K562 (cell line): ENCODE data around the gene CNIH3. TPM values are rescaled to one million over a fixed set of nuclear protein-coding genes. Genes with fewer than 3 reads are reported as not detected.

Experiments
- ATAC-seq: fragments of 200-7000 bp; cut with Tn5 transposase; 3 replicates; pipeline ENCODE4 v1.9.1; 2020; ENCODE audit warnings: moderate library complexity
- BruUV-seq: library from RNA; stranded (reverse); fragments of 400-500 nt; replicated peaks from 2 replicates; lab custom pipeline; 2021; lab: Mats Ljungman, UMichigan
- CTCF ChIA-PET: fragments of 300-600 bp; formaldehyde crosslinking; extraction: SDS; loops from one replicate; lab custom pipeline; 2021; ENCODE audit warnings: low intra/inter-chr PET ratio; lab: Yijun Ruan, JAX
- POLR2A ChIA-PET: fragments of 300-600, 350-650 bp; sonication (Branson Sonifier 250); formaldehyde crosslinking; extraction: SDS; loops from one replicate; lab custom pipeline; 2021; ENCODE audit warnings: antibody characterized with exemption, inconsistent platforms; lab: Yijun Ruan, JAX
- DNase-seq, 4 experiments: peaks; one replicate each; pipeline versions ENCODE4 v3.0.0 to v3.0.0-alpha.2; 2011 to 2018; ENCODE audit warnings: low spot score in 3 of 4, mixed read lengths in 3 of 4; ENCODE audit errors: extremely low read depth in 1 of 4
- FAIRE-seq: peaks from 2 replicates; lab custom pipeline; 2011; peaks lifted over from hg19 to GRCh38; lab: Jason Lieb, UNC
- H2AFZ ChIP-seq: 2 replicates; pipeline ENCODE4 v1.6.0; 2011; ENCODE audit warnings: low read depth, low read length, control low read depth, inconsistent platforms
- H3K27ac ChIP-seq: fragments of 200-600 bp; 3 replicates; pipeline ENCODE4 v1.8.0; 2011; ENCODE audit warnings: low read depth, mild to moderate bottlenecking, control low read depth, inconsistent platforms, low read length, moderate library complexity, mixed read lengths; ENCODE audit errors: extremely low read depth
- H3K27me3 ChIP-seq, 2 experiments: fragments of 300-600 bp in 1 of 2; 2 replicates in 1 of 2; 3 replicates in 1 of 2; pipeline versions ENCODE4 v1.6.0 to v1.8.0; 2011; ENCODE audit warnings: inconsistent platforms in 2 of 2, low read length in 2 of 2, mild to moderate bottlenecking in 1 of 2, mixed read lengths in 1 of 2, moderate library complexity in 1 of 2; ENCODE audit not compliant: control insufficient read depth in 2 of 2, insufficient read depth in 2 of 2
- H3K36me3 ChIP-seq: fragments of 300-600 bp; 3 replicates; pipeline ENCODE4 v1.8.0; 2011; ENCODE audit warnings: mild to moderate bottlenecking, low read length, inconsistent platforms; ENCODE audit not compliant: control insufficient read depth, insufficient read depth
- H3K4me1 ChIP-seq, 2 experiments: fragments of 200-600 bp in 1 of 2; replicated peaks in 1 of 2; 2 replicates in 1 of 2; 3 replicates in 1 of 2; pipeline versions ENCODE4 v1.5.1 to v1.8.0; 2011; ENCODE audit warnings: inconsistent platforms in 2 of 2, low read length in 2 of 2, mild to moderate bottlenecking in 1 of 2, mixed read lengths in 1 of 2, moderate library complexity in 1 of 2; ENCODE audit not compliant: control insufficient read depth in 2 of 2, insufficient read depth in 2 of 2
- H3K4me2 ChIP-seq: 2 replicates; pipeline ENCODE4 v1.6.1; 2011; ENCODE audit warnings: low read length, control low read depth, inconsistent platforms, mixed read lengths; ENCODE audit not compliant: insufficient read depth
- H3K4me3 ChIP-seq: fragments of 200-600 bp; sonication (generic), shearing (Covaris generic); 2 replicates; pipeline ENCODE4 v1.5.1; 2016; ENCODE audit warnings: control low read depth, inconsistent platforms
- H3K79me2 ChIP-seq: fragments of 200-600 bp; 3 replicates; pipeline ENCODE4 v1.8.0; 2011; ENCODE audit warnings: low read length, inconsistent platforms; ENCODE audit not compliant: control insufficient read depth, insufficient read depth
- H3K9ac ChIP-seq, 2 experiments: 2 replicates each; pipeline versions ENCODE4 v1.6.0 to v1.6.1; 2011; ENCODE audit warnings: low read depth in 2 of 2, low read length in 2 of 2, control low read depth in 1 of 2, inconsistent platforms in 1 of 2, mild to moderate bottlenecking in 1 of 2, mixed read lengths in 1 of 2; ENCODE audit not compliant: insufficient read depth in 1 of 2
- H3K9me1 ChIP-seq: one replicate; pipeline ENCODE4 v1.6.0; 2011; ENCODE audit warnings: inconsistent platforms, mild to moderate bottlenecking, low read length, moderate library complexity; ENCODE audit not compliant: control insufficient read depth, insufficient read depth
- H3K9me3 ChIP-seq: replicated peaks from 2 replicates; pipeline ENCODE4 v1.5.1; 2011; ENCODE audit warnings: low read depth, low read length, inconsistent platforms; ENCODE audit not compliant: control insufficient read depth, insufficient read depth
- H4K20me1 ChIP-seq: replicated peaks from 2 replicates; pipeline ENCODE4 v1.6.1; 2011; ENCODE audit warnings: low read length, inconsistent platforms, mixed read lengths; ENCODE audit not compliant: control insufficient read depth, insufficient read depth
- E2F6 ChIP-seq, 2 experiments: IDR thresholded peaks; 2 replicates each; pipeline ENCODE4 v1.6.1; 2011; ENCODE audit warnings: borderline replicate concordance in 1 of 2, control low read depth in 1 of 2, low read depth in 1 of 2, low read length in 1 of 2, mild to moderate bottlenecking in 1 of 2, mixed read lengths in 1 of 2, moderate library complexity in 1 of 2; ENCODE audit not compliant: insufficient read depth in 1 of 2, insufficient read length in 1 of 2, poor library complexity in 1 of 2, severe bottlenecking in 1 of 2; ENCODE audit errors: extremely low read depth in 1 of 2
- FOSL1 ChIP-seq: fragments of 200-800 bp; sonication (Bioruptor generic); conservative IDR thresholded peaks from 2 replicates; pipeline ENCODE4 v1.6.1; 2016; ENCODE audit warnings: missing genetic modification characterization, missing compliant biosample characterization
- HNRNPUL1 ChIP-seq: fragments of 200-400 bp; formaldehyde crosslinking; IDR thresholded peaks from 2 replicates; pipeline ENCODE4 v1.6.1; 2017; ENCODE audit warnings: low read length
- NFYB ChIP-seq: IDR thresholded peaks from 2 replicates; pipeline ENCODE4 v1.6.1; 2011; ENCODE audit warnings: mild to moderate bottlenecking, moderate library complexity; ENCODE audit not compliant: insufficient read length; ENCODE audit errors: extremely low read depth
- POLR2AphosphoS2 ChIP-seq: IDR thresholded peaks from 2 replicates; pipeline ENCODE4 v1.6.1; 2012; ENCODE audit warnings: low read length, improper control_type of control experiment
- POLR2B ChIP-seq: fragments of 450-650 bp; IDR thresholded peaks from 2 replicates; pipeline ENCODE4 v1.6.1; 2018; ENCODE audit warnings: low read depth; ENCODE audit not compliant: partially characterized antibody
- VEZF1 ChIP-seq: fragments of 200-800 bp; sonication (Bioruptor generic); IDR thresholded peaks from 2 replicates; pipeline ENCODE4 v1.6.1; 2017; ENCODE audit warnings: missing genetic modification characterization, missing compliant biosample characterization
- WGBS: fragments of 100-300 bp; shearing (Covaris generic); methylation state at CpG from one replicate; pipeline ENCODE4 v1.1.6; 2016; ENCODE audit warnings: low coverage, mixed read lengths; ENCODE audit not compliant: insufficient coverage; ENCODE audit errors: missing lambda C conversion rate; 5-methylcytosine and 5-hydroxymethylcytosine counted together
- in situ Hi-C: fragments of 300-500 bp; cut with MboI; formaldehyde crosslinking; loops from 4 replicates; pipeline ENCODE4 v1.15.0; 2018; ENCODE audit warnings: inconsistent platforms, mixed read lengths
- intact Hi-C: fragments of 100-400 bp; cut with micrococcal nuclease; formaldehyde crosslinking; loops from 2 replicates; pipeline ENCODE4 v1.14.2; 2022
- polyA plus RNA-seq, 8 experiments: library from polyadenylated mRNA; depleted of rRNA in 4 of 8; stranded (reverse) in 5 of 8; unstranded in 3 of 8; fragments of >200 nt; fragmentation: Nextera tagmentation in 2 of 8; fragmentation: Illumina TruSeq in 1 of 8; extraction: Ambion mirVana in 2 of 8; extraction: Trizol in 1 of 8; gene quantifications; 2 replicates each; pipeline versions ENCODE4 v1.2.1 to v1.2.3, GENCODE V29; 2011 to 2014; ENCODE audit warnings: inconsistent platforms in 1 of 8, missing spikeins in 1 of 8
- total RNA-seq, 7 experiments: library from RNA; depleted of rRNA in 6 of 7; stranded (reverse); fragments of >200 nt in 6 of 7; fragmentation: Illumina TruSeq in 2 of 7; extraction: Trizol in 2 of 7; gene quantifications; 2 replicates each; pipeline versions ENCODE4 v1.2.1 to v1.2.3, GENCODE V29; 2011 to 2021; ENCODE audit warnings: low replicate concordance in 1 of 7

CNIH3 gene
- total and polyA plus RNA-seq, 9 of the 15 experiments (the other 6 are each of a cell fraction or from before 2014, with no cell fraction given) = 0.14 to 1.8 (median 0.79) TPM

GRCh38 chr1:224698015-224698451, 81.9 kb downstream of the CNIH3 start:
- Histone ChIP-seq H3K4me1 (no peaks in the 10 kb centered on the region), H3K9ac (no peak overlapping the region), H3K9me1 (no peaks in the 10 kb centered on the region), H3K9me3 (no peaks in the 10 kb centered on the region), H3K27me3 (peaks cover 24 to 40% of the 10 kb centered on the region in 2 experiments), H3K4me2 (no peak overlapping the region), H4K20me1 (0 out of 2 replicates have a peak, but pooled peaks cover 4% of the 10 kb centered on the region), H2AFZ (no peak overlapping the region), H3K4me3 (no peak overlapping the region), H3K79me2 (no peaks in the 10 kb centered on the region), H3K27ac (no peak overlapping the region), H3K36me3 (no peaks in the 10 kb centered on the region)
- FAIRE-seq (no peak), DNase-seq (no peak), ATAC-seq (no peak)
- ChIA-PET CTCF (no interaction called here), POLR2A (no interaction called here)
- TF ChIP-seq HNRNPUL1 = no peak
- TF ChIP-seq VEZF1 (CRISPR knock-in tag) = no peak
- no peak for TF ChIP-seq FOSL1
- TF ChIP-seq E2F6 (IDR thresholded peaks at IDR 0.05; ENCODE audit: borderline replicate concordance in 1 of 2, extremely low read depth in 1 of 2, insufficient read depth in 1 of 2, insufficient read length in 1 of 2, low read depth in 1 of 2, low read length in 1 of 2, poor library complexity in 1 of 2, severe bottlenecking in 1 of 2) = no peak
- TF ChIP-seq POLR2B = no peak
- TF ChIP-seq NFYB = no peak
- TF ChIP-seq POLR2AphosphoS2 = no peak
- 0% methylated on average over 4 of the region's 4 CpGs for WGBS
- no TSS peak for BruUV-seq
- intact Hi-C loops (no loop called here), in situ Hi-C loops (no loop called here)
